H1 (cell line): ENCODE results near the gene DOCK8. TPM values are rescaled to one million over a fixed set of nuclear protein-coding genes. Genes with fewer than 3 reads are reported as not detected.

ENCODE experiments used
- CTCF ChIA-PET: fragments of 300-600 bp; sonication (Branson Sonifier 250); formaldehyde crosslinking; loops from one replicate; lab custom pipeline; 2021; ENCODE audit not compliant: partially characterized antibody; lab: Charles Lee
- POLR2A ChIA-PET: fragments of 300-600 bp; sonication (Branson Sonifier 250); formaldehyde crosslinking; loops from one replicate; lab custom pipeline; 2021; ENCODE audit warnings: inconsistent platforms; ENCODE audit not compliant: partially characterized antibody; lab: Charles Lee
- DNase-seq, 2 experiments: peaks; one replicate each; pipeline versions ENCODE4 v3.0.0 to v3.0.0-alpha.2; 2010 to 2022; ENCODE audit warnings: low spot score in 2 of 2, low read depth in 1 of 2, mixed read lengths in 1 of 2
- FAIRE-seq: peaks from 2 replicates; lab custom pipeline; 2011; peaks lifted over from hg19 to GRCh38; lab: Jason Lieb, UNC
- H2AFZ ChIP-seq: 2 replicates; pipeline ENCODE4 v1.8.1; 2012; ENCODE audit warnings: low read length, inconsistent platforms
- H2AK5ac ChIP-seq: 2 replicates; pipeline ENCODE4 v1.6.1; 2013; ENCODE audit warnings: low read depth, low read length
- H2BK120ac ChIP-seq: replicated peaks from 2 replicates; pipeline ENCODE3; 2013; ENCODE audit warnings: low read depth, low read length, inconsistent platforms
- H2BK12ac ChIP-seq: 2 replicates; pipeline ENCODE4 v1.6.1; 2013; ENCODE audit warnings: low read depth, low read length
- H2BK15ac ChIP-seq: 2 replicates; pipeline ENCODE4 v1.6.1; 2013; ENCODE audit warnings: low read length
- H2BK20ac ChIP-seq: 2 replicates; pipeline ENCODE4 v1.6.1; 2013; ENCODE audit warnings: low read length
- H2BK5ac ChIP-seq: 2 replicates; pipeline ENCODE4 v1.6.1; 2013; ENCODE audit warnings: low read depth, low read length
- H3K14ac ChIP-seq: 2 replicates; pipeline ENCODE4 v1.6.1; 2013; ENCODE audit warnings: inconsistent platforms; ENCODE audit not compliant: insufficient read length
- H3K18ac ChIP-seq: 2 replicates; pipeline ENCODE4 v1.6.1; 2013; ENCODE audit warnings: low read length; ENCODE audit errors: extremely low read depth
- H3K23ac ChIP-seq: 2 replicates; pipeline ENCODE4 v1.6.1; 2013; ENCODE audit warnings: inconsistent platforms; ENCODE audit not compliant: insufficient read length
- H3K23me2 ChIP-seq: 2 replicates; pipeline ENCODE4 v1.6.1; 2013; ENCODE audit warnings: low read depth, low read length
- H3K27ac ChIP-seq: 2 replicates; pipeline ENCODE4 v1.6.1; 2011; ENCODE audit warnings: low read depth, low read length, inconsistent platforms
- H3K27me3 ChIP-seq, 4 experiments: replicated peaks in 1 of 4; 1 replicate in 1 of 4; 2 replicates in 3 of 4; pipeline versions ENCODE4 v1.6.1 to v1.8.1; 2011 to 2013; ENCODE audit warnings: low read length in 3 of 4, mild to moderate bottlenecking in 3 of 4, inconsistent platforms in 2 of 4, mixed read lengths in 2 of 4, moderate library complexity in 1 of 4; ENCODE audit not compliant: control insufficient read depth in 3 of 4, insufficient read depth in 3 of 4; ENCODE audit errors: extremely low read depth in 1 of 4
- H3K36me3 ChIP-seq, 4 experiments: 2 replicates each; pipeline versions ENCODE4 v1.6.1 to v1.8.1; 2011 to 2013; ENCODE audit warnings: mild to moderate bottlenecking in 4 of 4, low read length in 3 of 4, moderate library complexity in 2 of 4, control low read depth in 1 of 4, inconsistent platforms in 1 of 4; ENCODE audit not compliant: insufficient read depth in 4 of 4, control insufficient read depth in 2 of 4
- H3K4ac ChIP-seq: replicated peaks from 2 replicates; pipeline ENCODE3; 2013; ENCODE audit warnings: low read length, low read depth, mixed read lengths, inconsistent platforms; ENCODE audit not compliant: insufficient read length
- H3K4me1 ChIP-seq, 4 experiments: replicated peaks in 1 of 4; 1 replicate in 1 of 4; 2 replicates in 3 of 4; pipeline versions ENCODE4 v1.6.1 to v1.8.1; 2011 to 2013; ENCODE audit warnings: low read length in 3 of 4, inconsistent platforms in 2 of 4, mixed read lengths in 1 of 4; ENCODE audit not compliant: insufficient read depth in 4 of 4, control insufficient read depth in 3 of 4
- H3K4me2 ChIP-seq, 2 experiments: 2 replicates each; pipeline versions ENCODE4 v1.6.1 to v1.8.1; 2011 to 2013; ENCODE audit warnings: low read depth in 2 of 2, low read length in 2 of 2, control low read depth in 1 of 2, inconsistent platforms in 1 of 2, mild to moderate bottlenecking in 1 of 2; ENCODE audit not compliant: insufficient read depth in 1 of 2
- H3K4me3 ChIP-seq, 4 experiments: fragments of 200-600, 300-600 bp in 1 of 4; sonication (generic), shearing (Covaris generic), sonication (Bioruptor Twin) in 1 of 4; 2 replicates each; pipeline versions ENCODE4 v1.5.1 to v1.8.1; 2011 to 2016; ENCODE audit warnings: low read length in 4 of 4, low read depth in 3 of 4, control low read depth in 2 of 4, inconsistent platforms in 2 of 4, mild to moderate bottlenecking in 2 of 4, mixed read lengths in 1 of 4, moderate library complexity in 1 of 4; ENCODE audit not compliant: insufficient read depth in 2 of 4; ENCODE audit errors: extremely low read depth in 1 of 4
- H3K56ac ChIP-seq: replicated peaks from 2 replicates; pipeline ENCODE3; 2013; ENCODE audit warnings: low read depth, mild to moderate bottlenecking, mixed read lengths, low read length, inconsistent platforms; ENCODE audit not compliant: insufficient read length
- H3K79me1 ChIP-seq: 2 replicates; pipeline ENCODE4 v1.6.1; 2013; ENCODE audit warnings: low read depth, low read length, control low read depth
- H3K79me2 ChIP-seq, 2 experiments: 2 replicates each; pipeline versions ENCODE4 v1.6.1 to v1.8.1; 2012 to 2013; ENCODE audit warnings: low read length in 2 of 2, mild to moderate bottlenecking in 2 of 2, inconsistent platforms in 1 of 2; ENCODE audit not compliant: insufficient read depth in 2 of 2, control insufficient read depth in 1 of 2
- H3K9ac ChIP-seq, 4 experiments: replicated peaks in 1 of 4; 1 replicate in 1 of 4; 2 replicates in 3 of 4; pipeline versions ENCODE4 v1.6.1 to v1.8.1; 2011 to 2013; ENCODE audit warnings: low read depth in 3 of 4, low read length in 3 of 4, control low read depth in 2 of 4, mild to moderate bottlenecking in 2 of 4, moderate library complexity in 2 of 4, inconsistent platforms in 1 of 4; ENCODE audit errors: extremely low read depth in 1 of 4
- H3K9me3 ChIP-seq, 2 experiments: 2 replicates each; pipeline versions ENCODE4 v1.6.1 to v1.8.1; 2012 to 2013; ENCODE audit warnings: mild to moderate bottlenecking in 2 of 2, moderate library complexity in 2 of 2, control low read depth in 1 of 2, inconsistent platforms in 1 of 2, low read depth in 1 of 2, low read length in 1 of 2, mixed read lengths in 1 of 2; ENCODE audit not compliant: insufficient read depth in 2 of 2
- H4K20me1 ChIP-seq, 2 experiments: replicated peaks in 1 of 2; 2 replicates each; pipeline versions ENCODE3 to v1.8.1; 2011 to 2013; ENCODE audit warnings: inconsistent platforms in 2 of 2, low read length in 2 of 2, mild to moderate bottlenecking in 1 of 2; ENCODE audit not compliant: insufficient read depth in 2 of 2, control insufficient read depth in 1 of 2
- H4K5ac ChIP-seq: 2 replicates; pipeline ENCODE4 v1.6.1; 2013; ENCODE audit warnings: low read length, low read depth, mixed read lengths, inconsistent platforms; ENCODE audit not compliant: insufficient read length
- H4K8ac ChIP-seq: 2 replicates; pipeline ENCODE4 v1.8.0; 2013; ENCODE audit warnings: mild to moderate bottlenecking, moderate library complexity, low read length, inconsistent platforms; ENCODE audit not compliant: insufficient read depth; ENCODE audit errors: extremely low read depth
- H4K91ac ChIP-seq: replicated peaks from 2 replicates; pipeline ENCODE3; 2013; ENCODE audit warnings: low read length, mixed read lengths, inconsistent platforms; ENCODE audit not compliant: insufficient read length
- KDM4A ChIP-seq: IDR thresholded peaks from one replicate; pipeline ENCODE4 v1.7.1; 2012; ENCODE audit warnings: low read depth, mild to moderate bottlenecking, moderate library complexity, low read length, inconsistent platforms; ENCODE audit not compliant: severe bottlenecking
- MAX ChIP-seq: IDR thresholded peaks from 2 replicates; pipeline ENCODE4 v1.6.1; 2012; ENCODE audit warnings: inconsistent platforms
- TAF7 ChIP-seq: optimal IDR thresholded peaks from 2 replicates; pipeline ENCODE3; 2011; ENCODE audit warnings: low read depth, mild to moderate bottlenecking, inconsistent platforms, low read length, moderate library complexity, borderline replicate concordance
- TBP ChIP-seq: IDR thresholded peaks from 2 replicates; pipeline ENCODE4 v1.6.1; 2011; ENCODE audit warnings: low read depth, low read length, improper control_type of control experiment
- WGBS, 2 experiments: shearing (Covaris generic) in 1 of 2; methylation state at CpG; one replicate each; pipeline versions ENCODE4 v1.1.6 to v1.1.7; 2013 to 2015; ENCODE audit warnings: low lambda C conversion rate in 2 of 2, mixed read lengths in 2 of 2, inconsistent platforms in 1 of 2, low coverage in 1 of 2, missing lambda C conversion rate in 1 of 2; ENCODE audit not compliant: insufficient replicate concordance in 2 of 2, insufficient coverage in 1 of 2, insufficient read length in 1 of 2; ENCODE audit errors: extremely low coverage in 1 of 2, missing lambda C conversion rate in 1 of 2; 5-methylcytosine and 5-hydroxymethylcytosine counted together
- polyA plus RNA-seq, 7 experiments: library from polyadenylated mRNA; depleted of rRNA in 3 of 7; stranded (reverse) in 5 of 7; unstranded in 2 of 7; fragments of >200 nt in 5 of 7; fragments of 200-250 nt in 2 of 7; gene quantifications; 1 replicate in 5 of 7; 2 replicates in 1 of 7; 4 replicates in 1 of 7; pipeline versions ENCODE4 v1.2.1 to v1.2.3, GENCODE V29; 2011 to 2013; ENCODE audit warnings: missing spikeins in 2 of 7, mixed read lengths in 2 of 7
- total RNA-seq: library from RNA; stranded (reverse); fragmentation: NEBNext Ultra II Directional; extraction: Animal tissue kit (Norgen Biotek cat#: 25700); gene quantifications from 2 replicates; pipeline ENCODE4 v1.2.1, GENCODE V29; 2021
- TF ChIP-seq, protein P1 (sequence below): IDR thresholded peaks from 2 replicates; pipeline ENCODE4 v1.6.1; 2011; ENCODE audit warnings: low read depth, mild to moderate bottlenecking, low read length; ENCODE audit not compliant: insufficient read depth

DOCK8 gene
- total and polyA plus RNA-seq, 2 of the 8 experiments (the other 6 are each of a cell fraction or from before 2014, with no cell fraction given), result 0.57 to 2.0 TPM

- no peak overlapping the region for H3K14ac ChIP-seq
- no peak overlapping the region for H2AFZ ChIP-seq
- H3K9me3 ChIP-seq, result no peaks in the 10 kb centered on the region
- no peaks in the 10 kb centered on the region for H3K79me1 ChIP-seq
- no peak overlapping the region for H3K4ac ChIP-seq
- no peaks in the 10 kb centered on the region for H3K4me1 ChIP-seq
- H4K8ac ChIP-seq, result no peak overlapping the region
- H2AK5ac ChIP-seq, result no peak overlapping the region
- ChIA-PET CTCF (interaction anchor here (1.1 to 2.6 kb wide), 8 partner anchors 9 to 660 kb away, joined by 3 to 8 read pairs (median 4); no protein-coding TSS in a partner anchor), POLR2A (no interaction called here)
- no peak overlapping the region for H4K5ac ChIP-seq
- FAIRE-seq, result no peak
- TF ChIP-seq KDM4A (no peak), TAF7 (no peak), TBP (no peak), MAX (no peak)
- TF ChIP-seq, protein P1, sequence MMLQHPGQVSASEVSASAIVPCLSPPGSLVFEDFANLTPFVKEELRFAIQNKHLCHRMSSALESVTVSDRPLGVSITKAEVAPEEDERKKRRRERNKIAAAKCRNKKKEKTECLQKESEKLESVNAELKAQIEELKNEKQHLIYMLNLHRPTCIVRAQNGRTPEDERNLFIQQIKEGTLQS, result no peak
- no peak overlapping the region for H2BK5ac ChIP-seq
- H4K91ac ChIP-seq, result no peak overlapping the region
- no peak overlapping the region for H3K4me3 ChIP-seq
- H2BK15ac ChIP-seq, result no peak overlapping the region
- H3K4me2 ChIP-seq, result no peak overlapping the region
- H4K20me1 ChIP-seq, result no peaks in the 10 kb centered on the region
- H3K27me3 ChIP-seq, result no peaks in the 10 kb centered on the region
- H2BK120ac ChIP-seq, result no peak overlapping the region
- no peak overlapping the region for H3K27ac ChIP-seq
- no peak for DNase-seq
- no peak overlapping the region for H3K18ac ChIP-seq
- H3K9ac ChIP-seq, result no peak overlapping the region
- no peak overlapping the region for H2BK12ac ChIP-seq
- no peak overlapping the region for H2BK20ac ChIP-seq
- no peaks in the 10 kb centered on the region for H3K23me2 ChIP-seq
- 89% methylated on average over 7 of the region's 7 CpGs; no CpG with 5 or more reads in 1 of the 2 experiments for WGBS, 2 experiments
- no peaks in the 10 kb centered on the region for H3K36me3 ChIP-seq
- no peak overlapping the region for H3K23ac ChIP-seq
- H3K79me2 ChIP-seq, result no peaks in the 10 kb centered on the region
- no peak overlapping the region for H3K56ac ChIP-seq
These were observed 135.7 kb downstream of the DOCK8 start for GRCh38 chr9:350384-350783.
